ENCODE results near the gene LYST.

Gene LYST

GRCh38 chr1:235820061-235820460 is 46.6 kb downstream of the LYST start:
- TF ChIP-seq FOXP2 (optimal IDR thresholded peaks at IDR 0.05; ENCODE audit: borderline replicate concordance, extremely low read depth, extremely low read length, insufficient read depth) (no peak), POLR2AphosphoS5 (IDR thresholded peaks at IDR 0.05; ENCODE audit: low read depth, low read length) (no peak), TAF1 (IDR thresholded peaks at IDR 0.05; ENCODE audit: borderline replicate concordance, insufficient read depth, low read length) (no peak), REST (IDR thresholded peaks at IDR 0.05; ENCODE audit: insufficient read depth in 1 of 2, low read depth in 2 of 2, low read length in 2 of 2) (no peak), SIN3A (IDR thresholded peaks at IDR 0.05; ENCODE audit: borderline replicate concordance, insufficient read depth, low read length) (no peak)

GRCh38 chr1:235818632-235819136 is 48.0 kb downstream of the LYST start:
- TF ChIP-seq TAF1 (IDR thresholded peaks at IDR 0.05; ENCODE audit: borderline replicate concordance, insufficient read depth, low read length) (no peak), REST (IDR thresholded peaks at IDR 0.05; ENCODE audit: insufficient read depth in 1 of 2, low read depth in 2 of 2, low read length in 2 of 2) (no peak), FOXP2 (optimal IDR thresholded peaks at IDR 0.05; ENCODE audit: borderline replicate concordance, extremely low read depth, extremely low read length, insufficient read depth) (no peak), SIN3A (IDR thresholded peaks at IDR 0.05; ENCODE audit: borderline replicate concordance, insufficient read depth, low read length) (no peak), POLR2AphosphoS5 (IDR thresholded peaks at IDR 0.05; ENCODE audit: low read depth, low read length) (no peak)

- TF ChIP-seq FOXP2 (optimal IDR thresholded peaks at IDR 0.05; ENCODE audit: borderline replicate concordance, extremely low read depth, extremely low read length, insufficient read depth), result no peak
- TF ChIP-seq REST (IDR thresholded peaks at IDR 0.05; ENCODE audit: insufficient read depth in 1 of 2, low read depth in 2 of 2, low read length in 2 of 2), result no peak
- TF ChIP-seq SIN3A (IDR thresholded peaks at IDR 0.05; ENCODE audit: borderline replicate concordance, insufficient read depth, low read length), result no peak
- TF ChIP-seq POLR2AphosphoS5 (IDR thresholded peaks at IDR 0.05; ENCODE audit: low read depth, low read length), result no peak
- TF ChIP-seq TAF1 (IDR thresholded peaks at IDR 0.05; ENCODE audit: borderline replicate concordance, insufficient read depth, low read length), result no peak
These were observed 49.5 kb downstream of the LYST start for GRCh38 chr1:235817101-235817728.

GRCh38 chr1:235809688-235810397 is 56.9 kb downstream of the LYST start:
- TF ChIP-seq FOXP2 (optimal IDR thresholded peaks at IDR 0.05; ENCODE audit: borderline replicate concordance, extremely low read depth, extremely low read length, insufficient read depth), result no peak
- TF ChIP-seq REST (IDR thresholded peaks at IDR 0.05; ENCODE audit: insufficient read depth in 1 of 2, low read depth in 2 of 2, low read length in 2 of 2), result no peak
- TF ChIP-seq TAF1 (IDR thresholded peaks at IDR 0.05; ENCODE audit: borderline replicate concordance, insufficient read depth, low read length), result no peak
- TF ChIP-seq POLR2AphosphoS5 (IDR thresholded peaks at IDR 0.05; ENCODE audit: low read depth, low read length), result no peak
- TF ChIP-seq SIN3A (IDR thresholded peaks at IDR 0.05; ENCODE audit: borderline replicate concordance, insufficient read depth, low read length), result no peak

All from PFSK-1 (cell line).